Tibial nerve (tissue), 4 donors: ENCODE measurements around the gene GREM1. TPM values are rescaled to one million over a fixed set of nuclear protein-coding genes. Genes with fewer than 3 reads are reported as not detected.

ENCODE experiments used
- DNase-seq, 2 donors: peaks; one replicate each; pipeline ENCODE4 v3.0.0-alpha.2; 2019; ENCODE audit warnings: low spot score in 2 of 2
- H3K27ac ChIP-seq, 4 donors: fragments of 200-600 bp; sonication (generic) in 3 of 4; one replicate each; pipeline ENCODE4 v1.5.1; 2017 to 2019; ENCODE audit warnings: mild to moderate bottlenecking in 1 of 4
- H3K27me3 ChIP-seq, 2 donors: fragments of 200-600 bp; sonication (generic) in 1 of 2; one replicate each; pipeline versions ENCODE4 v1.5.1 to v1.6.0; 2017 to 2019
- H3K36me3 ChIP-seq, 3 donors: fragments of 200-600 bp; sonication (generic); one replicate each; pipeline ENCODE4 v1.5.1; 2018 to 2019
- H3K4me1 ChIP-seq, 4 donors: fragments of 200-600 bp; sonication (generic) in 3 of 4; one replicate each; pipeline ENCODE4 v1.5.1; 2017 to 2019
- H3K4me3 ChIP-seq, 4 donors: fragments of 200-600 bp; sonication (generic) in 3 of 4; one replicate each; pipeline ENCODE4 v1.5.1; 2017 to 2019; ENCODE audit warnings: mild to moderate bottlenecking in 1 of 4, moderate library complexity in 1 of 4
- H3K9me3 ChIP-seq, 4 donors: fragments of 200-600 bp; sonication (generic) in 3 of 4; one replicate each; pipeline ENCODE4 v1.5.1; 2017 to 2019
- CTCF ChIP-seq, 5 experiments: fragments of 200-600 bp in 3 of 5; fragments of 450-650 bp in 2 of 5; sonication (generic) in 3 of 5; IDR thresholded peaks; one replicate each; pipeline ENCODE4 v1.5.1; 2016 to 2019; ENCODE audit warnings: antibody characterized with exemption in 5 of 5, mild to moderate bottlenecking in 3 of 5, moderate library complexity in 2 of 5
- EP300 ChIP-seq, 2 donors: sonication (generic); formaldehyde crosslinking; IDR thresholded peaks; one replicate each; pipeline ENCODE4 v1.6.1; 2017; ENCODE audit warnings: antibody characterized with exemption in 2 of 2, mild to moderate bottlenecking in 1 of 2
- POLR2A ChIP-seq, 2 donors: fragments of 450-650 bp; IDR thresholded peaks; one replicate each; pipeline ENCODE4 v1.6.1; 2017; ENCODE audit warnings: antibody characterized with exemption in 2 of 2, mild to moderate bottlenecking in 2 of 2, moderate library complexity in 2 of 2
- WGBS, 2 donors: methylation state at CpG; one replicate each; pipeline ENCODE4 v1.1.5; 2018; 5-methylcytosine and 5-hydroxymethylcytosine counted together
- total RNA-seq, 4 donors: library from RNA; depleted of rRNA; stranded (reverse); fragments of >200 nt; gene quantifications; one replicate each; pipeline ENCODE4 v1.1.0, GENCODE V29; 2016

The GREM1 gene
- total RNA-seq, 4 donors from 2014 or later = 0.30 TPM; not detected in 3

- H3K36me3 ChIP-seq = no peaks in the 10 kb centered on the region
- no peaks in the 10 kb centered on the region for H3K4me1 ChIP-seq
- no peaks in the 10 kb centered on the region for H3K9me3 ChIP-seq
- H3K27ac ChIP-seq = no peak overlapping the region
- no peak overlapping the region for H3K4me3 ChIP-seq
- WGBS, 2 donors = 73 to 76% methylated on average over 3 of the region's 3 CpGs
- H3K27me3 ChIP-seq = no peaks in the 10 kb centered on the region
- DNase-seq = no peak
- TF ChIP-seq CTCF (IDR thresholded peaks at IDR 0.05) (no peak), POLR2A (IDR thresholded peaks at IDR 0.05) (no peak), EP300 (IDR thresholded peaks at IDR 0.05) (no peak)
Observed at GRCh38 chr15:32706704-32707103, 11.1 kb upstream of the GREM1 start.

- TF ChIP-seq CTCF (IDR thresholded peaks at IDR 0.05) (no peak), EP300 (IDR thresholded peaks at IDR 0.05) (no peak), POLR2A (IDR thresholded peaks at IDR 0.05) (no peak)
- DNase-seq = no peak
- Histone ChIP-seq H3K9me3 (no peaks in the 10 kb centered on the region), H3K4me1 (no peaks in the 10 kb centered on the region), H3K27me3 (no peaks in the 10 kb centered on the region), H3K36me3 (no peaks in the 10 kb centered on the region), H3K27ac (no peak overlapping the region), H3K4me3 (no peak overlapping the region)
- 63 to 80% methylated on average over 6 of the region's 6 CpGs for WGBS, 2 donors
Observed at GRCh38 chr15:32707436-32707835, 10.4 kb upstream of the GREM1 start.

GRCh38 chr15:32709295-32710033 lies 8.3 kb upstream of the GREM1 start:
- DNase-seq = no peak
- TF ChIP-seq POLR2A (IDR thresholded peaks at IDR 0.05) = no peak
- no peak for TF ChIP-seq CTCF (IDR thresholded peaks at IDR 0.05)
- TF ChIP-seq EP300 (IDR thresholded peaks at IDR 0.05) = no peak
- WGBS, 2 donors = 74 to 79% methylated on average over 9 of the region's 9 CpGs
- H3K36me3 ChIP-seq = no peaks in the 10 kb centered on the region
- H3K4me1 ChIP-seq = no peaks in the 10 kb centered on the region
- no peak overlapping the region for H3K4me3 ChIP-seq
- H3K27ac ChIP-seq = no peak overlapping the region
- H3K27me3 ChIP-seq = peaks cover 0 to 13% of the 10 kb centered on the region in 2 donors
- H3K9me3 ChIP-seq = no peaks in the 10 kb centered on the region

GRCh38 chr15:32715276-32715675 lies 2.5 kb upstream of the GREM1 start:
- no peak overlapping the region for H3K4me3 ChIP-seq
- H3K27ac ChIP-seq = no peak overlapping the region
- no peaks in the 10 kb centered on the region for H3K9me3 ChIP-seq
- WGBS, 2 donors = 75 to 76% methylated on average over 4 of the region's 4 CpGs
- H3K36me3 ChIP-seq = no peaks in the 10 kb centered on the region
- peaks cover 0 to 27% (median 18%) of the 10 kb centered on the region in 4 donors for H3K4me1 ChIP-seq
- TF ChIP-seq EP300 (IDR thresholded peaks at IDR 0.05) (no peak), CTCF (IDR thresholded peaks at IDR 0.05) (no peak), POLR2A (IDR thresholded peaks at IDR 0.05) (no peak)
- DNase-seq = no peak
- H3K27me3 ChIP-seq = peaks cover 0 to 71% of the 10 kb centered on the region in 2 donors

- H3K27me3 ChIP-seq = peaks cover 0 to 73% of the 10 kb centered on the region in 2 donors
- no peaks in the 10 kb centered on the region for H3K9me3 ChIP-seq
- TF ChIP-seq EP300 (IDR thresholded peaks at IDR 0.05) (no peak), CTCF (IDR thresholded peaks at IDR 0.05) (no peak), POLR2A (IDR thresholded peaks at IDR 0.05) (no peak)
- WGBS, 2 donors = 42 to 51% methylated on average over 13 of the region's 13 CpGs
- H3K4me1 ChIP-seq = peaks cover 0 to 27% (median 18%) of the 10 kb centered on the region in 4 donors
- DNase-seq = no peak
- H3K27ac ChIP-seq = no peak overlapping the region
- H3K4me3 ChIP-seq = no peak overlapping the region
- no peaks in the 10 kb centered on the region for H3K36me3 ChIP-seq
Observed at GRCh38 chr15:32716216-32716914, 1.4 kb upstream of the GREM1 start.
